NCI-H2107 treated with DMSO at 0.1 percent for 48 hours (cell line): ENCODE data around the gene LRRC4C.
"Not testable (repeated sequence)": the region's sequence is repeated elsewhere in the genome, so short reads cannot be mapped to it uniquely, and the experiment has no call there.

ENCODE experiments used
- DNase-seq: peaks from one replicate; lab custom pipeline; 2025; ENCODE audit not compliant: unreplicated experiment; lab: John Stamatoyannopoulos, UW

Gene LRRC4C

GRCh38 chr11:40522080-40522479 lies 937.4 kb downstream of the LRRC4C start:
- not testable (repeated sequence) for DNase-seq

GRCh38 chr11:40517122-40517521 lies 942.3 kb downstream of the LRRC4C start:
- no peak for DNase-seq

GRCh38 chr11:40514124-40514523 lies 945.3 kb downstream of the LRRC4C start:
- no peak for DNase-seq

- no peak for DNase-seq
Observed at GRCh38 chr11:40513281-40513680, 946.2 kb downstream of the LRRC4C start.

GRCh38 chr11:40508303-40508702 lies 951.1 kb downstream of the LRRC4C start:
- DNase-seq: no peak

GRCh38 chr11:40506226-40506625 lies 953.2 kb downstream of the LRRC4C start:
- DNase-seq: no peak

GRCh38 chr11:40491341-40491740 lies 968.1 kb downstream of the LRRC4C start:
- no peak for DNase-seq

- no peak for DNase-seq
Observed at GRCh38 chr11:40467771-40468170, 991.7 kb downstream of the LRRC4C start.

GRCh38 chr11:40445391-40445790 lies 1014.1 kb downstream of the LRRC4C start:
- DNase-seq: no peak

- DNase-seq: no peak
Observed at GRCh38 chr11:40444151-40444550, 1015.3 kb downstream of the LRRC4C start.

- no peak for DNase-seq
Observed at GRCh38 chr11:40435344-40435743, 1024.1 kb downstream of the LRRC4C start.

GRCh38 chr11:40434926-40435325 lies 1024.5 kb downstream of the LRRC4C start:
- no peak for DNase-seq

GRCh38 chr11:40432358-40432757 lies 1027.1 kb downstream of the LRRC4C start:
- DNase-seq: no peak

- no peak for DNase-seq
Observed at GRCh38 chr11:40425168-40425567, 1034.3 kb downstream of the LRRC4C start.

GRCh38 chr11:40421208-40421981 lies 1038.1 kb downstream of the LRRC4C start:
- no peak for DNase-seq

- DNase-seq: no peak
Observed at GRCh38 chr11:40417627-40418026, 1041.8 kb downstream of the LRRC4C start.

- no peak for DNase-seq
Observed at GRCh38 chr11:40407355-40407754, 1052.1 kb downstream of the LRRC4C start.

GRCh38 chr11:40405614-40406013 lies 1053.8 kb downstream of the LRRC4C start:
- DNase-seq: no peak

GRCh38 chr11:40403321-40403720 lies 1056.1 kb downstream of the LRRC4C start:
- no peak for DNase-seq

GRCh38 chr11:40401132-40401853 lies 1058.2 kb downstream of the LRRC4C start:
- no peak for DNase-seq

GRCh38 chr11:40397141-40397540 lies 1062.3 kb downstream of the LRRC4C start:
- no peak for DNase-seq

- no peak for DNase-seq
Observed at GRCh38 chr11:40393511-40393910, 1065.9 kb downstream of the LRRC4C start.
